Activated naive CD8-positive, alpha-beta T cell treated with anti-CD3 and anti-CD28 coated beads, Interleukin-2, amount 50 U/mL, for 24 hours (primary cell): ENCODE results near the gene PLD1.
A peak's percentile ranks its signal among the peaks of the same experiment; 100 is the strongest.

Experiments used
- ATAC-seq: fragments of 150-1000 bp; cut with Tn5 transposase; one replicate; pipeline ENCODE4 v1.10.0; 2021
- DNase-seq: peaks from one replicate; pipeline ENCODE4 v3.0.0; 2021
- H3K27ac Mint-ChIP-seq: one replicate; pipeline ENCODE4 v1.8.0; 2021; ENCODE audit warnings: mild to moderate bottlenecking, mixed read lengths
- H3K27me3 Mint-ChIP-seq: one replicate; pipeline ENCODE4 v1.8.0; 2021; ENCODE audit warnings: mixed read lengths
- H3K36me3 Mint-ChIP-seq: one replicate; pipeline ENCODE4 v1.8.0; 2021; ENCODE audit warnings: low read depth, mixed read lengths
- H3K4me1 Mint-ChIP-seq: one replicate; pipeline ENCODE4 v1.8.0; 2021; ENCODE audit warnings: mixed read lengths
- H3K4me3 Mint-ChIP-seq: one replicate; pipeline ENCODE4 v1.8.0; 2021; ENCODE audit warnings: mild to moderate bottlenecking, moderate library complexity, mixed read lengths
- H3K9me3 Mint-ChIP-seq: one replicate; pipeline ENCODE4 v1.8.0; 2021; ENCODE audit warnings: mixed read lengths

PLD1 gene

GRCh38 chr3:171768281-171768900 lies 41.9 kb downstream of the PLD1 start:
- Mint-ChIP-seq H3K4me3 (no peak overlapping the region), H3K36me3 (no peaks in the 10 kb centered on the region), H3K27ac (no peak overlapping the region), H3K9me3 (no peaks in the 10 kb centered on the region), H3K4me1 (no peaks in the 10 kb centered on the region), H3K27me3 (peaks cover 2% of the 10 kb centered on the region)
- DNase-seq (no peak), ATAC-seq (no peak)

- no peaks in the 10 kb centered on the region for H3K9me3 Mint-ChIP-seq
- no peak for DNase-seq
- no peak overlapping the region for H3K27ac Mint-ChIP-seq
- H3K4me1 Mint-ChIP-seq = no peaks in the 10 kb centered on the region
- H3K36me3 Mint-ChIP-seq = no peaks in the 10 kb centered on the region
- H3K4me3 Mint-ChIP-seq = no peak overlapping the region
- H3K27me3 Mint-ChIP-seq = peaks cover 3% of the 10 kb centered on the region
- ATAC-seq = no peak
Measured at GRCh38 chr3:171765511-171765887, 44.8 kb downstream of the PLD1 start.

- no peak overlapping the region for H3K27ac Mint-ChIP-seq
Measured at GRCh38 chr3:171763392-171763791, 46.9 kb downstream of the PLD1 start.

GRCh38 chr3:171760477-171760876 lies 49.8 kb downstream of the PLD1 start:
- ATAC-seq = no peak
- Mint-ChIP-seq H3K27ac (no peak overlapping the region), H3K9me3 (no peaks in the 10 kb centered on the region), H3K27me3 (peaks cover 11% of the 10 kb centered on the region), H3K36me3 (no peaks in the 10 kb centered on the region), H3K4me3 (no peak overlapping the region), H3K4me1 (no peaks in the 10 kb centered on the region)
- DNase-seq = no peak

More at GRCh38 chr3:171763392-171763791, 46.9 kb downstream of the PLD1 start:
- Mint-ChIP-seq H3K27me3 (peaks cover 5% of the 10 kb centered on the region), H3K4me3 (no peak overlapping the region), H3K36me3 (no peaks in the 10 kb centered on the region), H3K4me1 (no peaks in the 10 kb centered on the region), H3K9me3 (no peaks in the 10 kb centered on the region)
- ATAC-seq (no peak), DNase-seq (no peak)

GRCh38 chr3:171758109-171758508 lies 52.2 kb downstream of the PLD1 start:
- Mint-ChIP-seq H3K27ac (no peak overlapping the region), H3K9me3 (no peaks in the 10 kb centered on the region), H3K4me1 (no peaks in the 10 kb centered on the region), H3K4me3 (no peak overlapping the region), H3K36me3 (no peaks in the 10 kb centered on the region), H3K27me3 (peaks cover 9% of the 10 kb centered on the region)
- DNase-seq (no peak), ATAC-seq (no peak)

GRCh38 chr3:171757361-171758034 lies 52.8 kb downstream of the PLD1 start:
- no peak overlapping the region for H3K27ac Mint-ChIP-seq
- DNase-seq = no peak
- no peaks in the 10 kb centered on the region for H3K9me3 Mint-ChIP-seq
- no peak overlapping the region for H3K4me3 Mint-ChIP-seq
- H3K4me1 Mint-ChIP-seq = peaks cover under 1% of the 10 kb centered on the region
- H3K36me3 Mint-ChIP-seq = no peaks in the 10 kb centered on the region
- ATAC-seq = no peak
- H3K27me3 Mint-ChIP-seq = peaks cover 7% of the 10 kb centered on the region

- H3K27me3 Mint-ChIP-seq = peaks cover 7% of the 10 kb centered on the region
- DNase-seq = no peak
- peaks cover 4% of the 10 kb centered on the region for H3K4me1 Mint-ChIP-seq
- no peak for ATAC-seq
- H3K9me3 Mint-ChIP-seq = no peaks in the 10 kb centered on the region
- H3K4me3 Mint-ChIP-seq = no peak overlapping the region
- no peak overlapping the region for H3K27ac Mint-ChIP-seq
- no peaks in the 10 kb centered on the region for H3K36me3 Mint-ChIP-seq
Measured at GRCh38 chr3:171755656-171756055, 54.6 kb downstream of the PLD1 start.

- DNase-seq (no peak), ATAC-seq (no peak)
- Mint-ChIP-seq H3K4me1 (peaks cover 4% of the 10 kb centered on the region), H3K36me3 (no peaks in the 10 kb centered on the region), H3K4me3 (no peak overlapping the region), H3K9me3 (no peaks in the 10 kb centered on the region), H3K27me3 (peaks cover 10% of the 10 kb centered on the region), H3K27ac (no peak overlapping the region)
Measured at GRCh38 chr3:171755015-171755589, 55.2 kb downstream of the PLD1 start.

- H3K4me1 Mint-ChIP-seq = peaks cover 4% of the 10 kb centered on the region
- H3K27ac Mint-ChIP-seq = no peak overlapping the region
- ATAC-seq (peak; percentile 77), DNase-seq (no peak)
- H3K9me3 Mint-ChIP-seq = no peaks in the 10 kb centered on the region
- no peak overlapping the region for H3K4me3 Mint-ChIP-seq
- peaks cover 14% of the 10 kb centered on the region for H3K27me3 Mint-ChIP-seq
- no peaks in the 10 kb centered on the region for H3K36me3 Mint-ChIP-seq
Measured at GRCh38 chr3:171753665-171754408, 56.4 kb downstream of the PLD1 start.

- ATAC-seq (no peak), DNase-seq (no peak)
- Mint-ChIP-seq H3K4me1 (peaks cover 4% of the 10 kb centered on the region), H3K4me3 (no peak overlapping the region), H3K27ac (no peak overlapping the region), H3K9me3 (no peaks in the 10 kb centered on the region), H3K36me3 (no peaks in the 10 kb centered on the region), H3K27me3 (peaks cover 15% of the 10 kb centered on the region)
Measured at GRCh38 chr3:171753025-171753472, 57.2 kb downstream of the PLD1 start.

GRCh38 chr3:171752329-171752728 lies 58.0 kb downstream of the PLD1 start:
- DNase-seq (no peak), ATAC-seq (no peak)
- Mint-ChIP-seq H3K27ac (no peak overlapping the region), H3K36me3 (no peaks in the 10 kb centered on the region), H3K4me1 (peaks cover 4% of the 10 kb centered on the region), H3K27me3 (peaks cover 12% of the 10 kb centered on the region), H3K4me3 (no peak overlapping the region), H3K9me3 (no peaks in the 10 kb centered on the region)

GRCh38 chr3:171749124-171749523 lies 61.2 kb downstream of the PLD1 start:
- peaks cover 17% of the 10 kb centered on the region for H3K27me3 Mint-ChIP-seq
- H3K4me1 Mint-ChIP-seq = peaks cover 4% of the 10 kb centered on the region
- no peak for ATAC-seq
- H3K27ac Mint-ChIP-seq = no peak overlapping the region
- H3K9me3 Mint-ChIP-seq = no peaks in the 10 kb centered on the region
- no peaks in the 10 kb centered on the region for H3K36me3 Mint-ChIP-seq
- no peak overlapping the region for H3K4me3 Mint-ChIP-seq
- no peak for DNase-seq

GRCh38 chr3:171748064-171748924 lies 62.0 kb downstream of the PLD1 start:
- Mint-ChIP-seq H3K27me3 (peaks cover 19% of the 10 kb centered on the region), H3K4me1 (peaks cover 4% of the 10 kb centered on the region), H3K9me3 (no peaks in the 10 kb centered on the region), H3K36me3 (no peaks in the 10 kb centered on the region), H3K27ac (no peak overlapping the region), H3K4me3 (no peak overlapping the region)
- DNase-seq (no peak), ATAC-seq (no peak)
